Dedifferentiated amniotic fluid mesenchymal stem cell (primary cell): ENCODE results near the gene SERTAD1.
"Not testable (repeated sequence)": the region's sequence is repeated elsewhere in the genome, so short reads cannot be mapped to it uniquely, and the experiment has no call there.

Source experiments
- DNase-seq: peaks from one replicate; pipeline ENCODE4 v3.0.0-alpha.2; 2016; ENCODE audit errors: extremely low spot score

SERTAD1 gene, protein sequence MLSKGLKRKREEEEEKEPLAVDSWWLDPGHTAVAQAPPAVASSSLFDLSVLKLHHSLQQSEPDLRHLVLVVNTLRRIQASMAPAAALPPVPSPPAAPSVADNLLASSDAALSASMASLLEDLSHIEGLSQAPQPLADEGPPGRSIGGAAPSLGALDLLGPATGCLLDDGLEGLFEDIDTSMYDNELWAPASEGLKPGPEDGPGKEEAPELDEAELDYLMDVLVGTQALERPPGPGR

DNA sequence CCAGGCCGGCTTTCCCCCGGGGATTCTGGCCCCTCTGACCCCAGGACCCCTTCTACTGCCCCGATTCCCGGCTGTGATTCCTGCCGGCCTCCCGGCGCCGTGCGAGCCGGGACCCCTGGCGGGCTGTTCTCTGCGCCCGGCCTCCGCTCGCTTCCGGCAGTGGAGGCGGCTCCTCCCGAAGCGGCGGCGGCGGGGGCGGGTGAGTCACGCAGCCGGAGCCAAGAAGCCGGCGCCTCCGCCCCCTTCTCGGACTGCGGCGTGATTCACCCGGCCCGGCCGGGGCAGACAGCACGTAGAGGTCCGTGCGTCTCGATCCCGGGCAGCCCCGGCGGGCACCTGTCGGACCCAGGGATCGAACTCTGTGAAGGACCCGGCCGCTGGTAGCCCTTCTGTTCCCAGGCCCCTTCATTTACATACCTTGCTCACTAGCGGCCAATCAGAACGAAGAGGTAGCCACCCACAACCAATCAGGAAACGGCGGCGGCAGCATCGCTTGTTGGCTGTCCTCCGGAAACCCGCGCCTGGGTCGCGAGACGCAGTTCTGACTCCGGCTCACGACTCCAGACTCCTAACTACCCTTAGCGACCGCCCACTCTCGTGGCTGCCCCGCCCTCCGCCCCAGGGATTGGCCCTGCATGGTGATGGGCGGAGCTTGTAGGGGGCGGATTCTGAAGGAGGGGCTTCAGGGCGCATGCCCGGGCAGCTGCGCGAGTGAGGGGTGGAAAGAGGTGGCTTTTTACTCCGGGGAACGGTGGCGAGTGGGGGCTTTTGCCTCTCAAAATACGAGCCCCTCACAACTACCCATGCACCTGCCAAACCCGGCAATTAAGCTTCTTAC is at the start of gene SERTAD1:
SERTAD1 (minus strand) TSS at position 543 of the 838 bp plus-strand sequence. CDS start 2,446 bp downstream, outside the sequence.
- DNase-seq: peak; percentile 99

DNA sequence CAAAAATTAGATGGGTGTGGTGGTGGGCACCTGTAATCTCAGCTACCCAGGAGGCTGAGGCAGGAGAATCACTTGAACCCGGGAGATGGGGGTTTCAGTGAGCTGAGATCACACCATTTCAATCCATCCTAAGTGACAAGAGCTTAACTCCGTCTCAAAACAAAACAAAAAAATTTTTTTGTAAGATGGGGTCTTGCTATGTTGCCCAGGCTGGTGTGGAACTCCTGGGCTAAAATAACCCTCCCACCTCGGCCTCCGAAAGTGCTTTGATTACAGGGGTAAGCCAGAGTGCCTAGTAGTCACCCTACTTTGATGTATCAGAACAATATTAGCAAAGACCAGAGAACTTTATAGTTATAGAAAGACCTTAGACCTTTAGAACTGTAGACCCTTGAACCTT is 48.9 kb upstream of the SERTAD1 start:
- DNase-seq: no peak

DNA sequence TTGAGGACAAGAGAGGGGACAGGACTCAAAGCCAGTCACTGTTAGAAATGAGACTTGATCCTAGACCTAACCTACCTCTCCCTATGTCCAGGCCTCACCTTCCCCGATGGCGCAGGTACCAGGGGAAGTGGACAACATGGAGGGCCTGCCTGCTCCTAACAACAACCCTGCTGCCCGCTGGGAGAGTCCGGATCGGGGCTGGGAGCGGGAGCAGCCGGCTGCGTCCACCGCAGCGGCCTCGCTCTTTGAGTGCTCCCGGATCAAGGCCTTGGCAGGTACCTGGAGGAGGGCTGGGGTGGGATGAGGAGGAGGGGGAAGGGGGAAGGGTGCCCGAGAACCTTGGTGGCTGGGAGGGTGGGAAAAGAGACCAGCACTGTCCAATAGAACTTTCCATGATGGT is 46.7 kb upstream of the SERTAD1 start:
- no peak for DNase-seq

DNA sequence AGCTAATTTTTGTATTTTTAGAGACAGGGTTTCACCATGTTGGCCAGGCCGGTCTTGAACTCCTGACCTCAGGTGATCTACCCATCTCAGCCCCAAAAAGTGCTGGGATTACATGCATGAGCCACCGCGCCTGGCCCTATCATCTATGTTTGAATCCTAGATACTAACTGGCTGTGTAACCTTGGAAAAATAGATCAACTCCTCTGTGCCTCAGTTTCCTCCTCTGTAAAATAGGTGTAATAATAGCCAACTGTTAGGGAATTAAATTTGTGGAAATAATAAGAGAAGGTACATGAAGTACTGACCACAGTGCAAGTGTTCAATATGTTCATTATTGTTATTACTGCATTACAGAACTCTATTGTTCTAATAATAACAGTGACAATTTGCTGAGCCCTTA is 45.3 kb upstream of the SERTAD1 start:
- no peak for DNase-seq

DNA sequence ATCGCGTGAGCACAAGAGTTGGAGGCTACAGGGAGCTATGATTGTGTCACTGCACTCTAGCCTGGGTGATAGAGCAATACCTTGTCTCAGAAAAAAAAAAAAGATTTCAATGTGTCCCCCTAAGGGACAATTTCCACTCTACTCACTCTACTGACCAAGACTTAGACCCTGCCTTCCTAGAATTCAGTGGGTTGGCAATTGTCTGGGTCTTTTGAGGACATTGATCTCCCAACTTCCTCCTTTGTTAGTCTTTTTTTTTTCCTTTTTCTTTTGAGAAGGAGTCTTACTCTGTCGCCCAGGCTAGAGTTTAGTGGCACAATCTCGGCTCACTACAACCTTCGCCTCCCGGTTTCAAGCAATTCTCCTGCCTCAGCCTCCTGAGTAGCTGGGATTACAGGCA is 43.2 kb upstream of the SERTAD1 start:
- DNase-seq: no peak

DNA sequence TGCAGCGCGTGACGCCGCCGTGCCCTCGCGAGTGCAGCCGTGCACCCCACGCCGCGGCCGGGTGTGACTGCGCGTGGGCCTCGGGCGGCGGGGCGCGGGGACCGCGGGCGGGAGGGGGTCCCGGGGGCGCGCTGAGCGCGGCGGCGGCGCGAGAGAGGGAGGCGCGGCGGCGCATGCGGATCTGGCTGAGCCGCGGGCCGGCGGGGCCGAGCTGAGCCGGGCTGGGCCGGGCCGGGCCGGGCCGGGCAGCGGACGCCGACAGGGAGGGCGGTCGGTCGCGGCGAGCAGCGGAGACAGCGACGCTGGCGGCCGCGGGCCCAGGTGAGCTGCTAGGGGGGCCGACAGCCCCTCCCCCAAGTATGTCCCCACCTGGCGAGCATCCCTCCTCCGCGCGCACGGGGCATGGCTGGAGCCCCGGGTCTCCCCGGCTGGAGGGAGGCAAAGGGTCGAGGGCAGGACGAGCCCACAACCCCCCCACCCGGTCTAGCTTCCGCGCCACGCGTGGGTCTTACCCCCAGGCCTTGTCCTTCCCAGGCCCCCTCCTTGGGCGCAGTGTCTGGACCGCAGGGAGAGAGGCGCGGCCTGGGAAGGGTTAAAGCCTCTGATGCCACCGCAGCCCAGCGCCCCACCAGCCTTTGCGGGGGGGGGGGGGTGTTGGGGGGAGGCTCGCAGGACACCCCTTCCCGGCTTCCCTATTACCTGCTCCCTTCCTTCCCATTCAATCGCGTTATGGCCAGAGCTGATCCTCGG is 41.4 kb upstream of the SERTAD1 start, which contains the start of gene SPTBN4:
SPTBN4 (plus strand) TSS at position 17 of the 750 bp plus-strand sequence. CDS start 5,621 bp downstream, outside the sequence.
- DNase-seq: no peak

DNA sequence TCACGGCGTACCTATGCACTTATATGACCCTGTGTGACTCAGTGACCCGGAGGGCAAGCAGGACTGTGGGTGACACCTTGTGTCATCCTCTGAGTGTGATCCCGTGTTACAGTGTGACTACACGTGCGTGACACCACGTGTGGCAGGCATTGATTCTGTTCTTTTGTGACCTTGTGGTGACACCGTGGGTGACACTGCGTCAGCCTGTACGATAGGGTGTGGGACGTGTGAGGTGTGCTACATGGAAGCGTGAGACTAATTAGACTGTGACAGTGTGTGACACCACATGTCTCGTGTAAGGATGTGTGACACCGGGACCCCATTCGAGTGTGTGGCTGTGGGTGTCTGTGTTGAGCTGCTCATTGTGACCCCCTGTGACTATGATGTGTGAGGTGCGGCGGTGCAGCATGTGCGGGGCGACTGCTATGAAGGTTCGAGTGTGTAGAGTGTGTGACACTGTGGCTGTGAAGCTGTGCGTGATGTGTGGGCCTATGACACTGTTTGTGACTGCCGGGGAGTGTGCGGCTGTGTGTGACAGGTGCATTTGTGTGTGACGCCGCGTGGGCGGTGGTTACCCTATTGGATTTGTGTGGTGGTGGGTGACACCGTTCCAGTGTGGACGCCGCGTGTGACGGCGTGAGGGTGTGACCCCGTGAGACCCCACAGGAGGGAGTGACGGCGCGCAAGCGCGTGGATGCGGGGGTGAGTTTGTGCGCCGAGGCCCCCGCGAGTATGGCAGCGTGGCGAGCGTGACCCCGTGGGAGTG is 40.6 kb upstream of the SERTAD1 start:
- DNase-seq: no peak

DNA sequence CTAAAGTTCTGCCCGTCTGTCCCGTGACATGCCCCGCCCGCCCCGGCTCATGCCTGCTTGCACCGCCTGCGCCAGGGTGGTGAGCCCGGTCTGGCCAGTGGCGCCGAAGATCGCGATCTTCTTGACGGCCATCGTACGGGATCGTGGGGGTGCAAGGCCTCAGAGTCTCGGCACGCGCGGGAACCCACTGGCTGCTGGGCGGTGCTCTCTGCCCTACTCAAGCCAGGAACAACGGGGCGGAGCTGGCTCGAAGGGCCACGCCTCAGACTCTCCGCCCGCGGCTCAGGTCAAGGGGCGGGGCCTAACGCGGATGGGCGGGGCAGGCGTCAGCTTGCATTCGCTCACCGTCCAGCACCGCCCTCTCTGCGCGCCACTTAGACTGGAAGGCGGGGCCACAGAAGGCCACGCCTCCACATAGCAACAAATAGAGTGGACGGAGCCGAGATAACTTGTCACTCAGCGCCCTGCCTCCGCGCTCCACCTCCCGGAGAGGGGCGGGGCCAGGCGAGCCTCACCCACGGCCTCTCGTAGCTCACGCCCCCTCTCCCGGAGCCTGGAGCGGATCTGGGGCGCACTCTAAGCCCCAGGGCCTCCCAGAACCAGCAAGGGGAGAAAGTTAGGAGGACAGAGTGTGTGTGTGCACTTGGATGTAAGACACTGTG is 39.9 kb upstream of the SERTAD1 start, which contains the start of gene BLVRB:
BLVRB (minus strand) TSS at position 189 of the 662 bp plus-strand sequence; CDS start at position 132, 57 bp downstream.
- peak; percentile 98 for DNase-seq

DNA sequence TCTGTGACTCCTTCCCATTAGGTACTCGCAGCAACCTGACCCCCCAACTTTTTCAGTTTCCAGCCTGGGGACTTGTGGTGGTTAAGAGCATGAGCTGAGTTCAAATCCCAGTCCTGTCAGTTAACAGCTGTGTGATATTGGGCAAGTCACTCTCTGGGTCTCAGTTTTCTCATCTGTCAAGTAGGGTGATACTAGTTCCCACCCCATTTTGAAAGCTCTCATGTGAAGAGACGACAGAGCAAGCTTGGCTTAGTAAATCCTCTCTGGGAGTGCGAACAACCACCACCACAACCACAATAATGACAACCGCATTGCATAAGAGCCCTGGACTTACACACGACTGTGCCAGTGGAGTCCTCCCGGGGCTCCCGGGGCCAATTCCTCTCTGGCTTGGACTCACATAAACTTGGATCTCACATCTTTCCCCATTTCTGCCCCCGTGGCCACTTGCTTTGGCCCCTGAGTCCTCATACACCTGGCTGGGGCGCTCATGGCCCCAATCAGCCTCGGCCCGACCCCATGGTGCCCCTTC is 39.3 kb upstream of the SERTAD1 start:
- no peak for DNase-seq

DNA sequence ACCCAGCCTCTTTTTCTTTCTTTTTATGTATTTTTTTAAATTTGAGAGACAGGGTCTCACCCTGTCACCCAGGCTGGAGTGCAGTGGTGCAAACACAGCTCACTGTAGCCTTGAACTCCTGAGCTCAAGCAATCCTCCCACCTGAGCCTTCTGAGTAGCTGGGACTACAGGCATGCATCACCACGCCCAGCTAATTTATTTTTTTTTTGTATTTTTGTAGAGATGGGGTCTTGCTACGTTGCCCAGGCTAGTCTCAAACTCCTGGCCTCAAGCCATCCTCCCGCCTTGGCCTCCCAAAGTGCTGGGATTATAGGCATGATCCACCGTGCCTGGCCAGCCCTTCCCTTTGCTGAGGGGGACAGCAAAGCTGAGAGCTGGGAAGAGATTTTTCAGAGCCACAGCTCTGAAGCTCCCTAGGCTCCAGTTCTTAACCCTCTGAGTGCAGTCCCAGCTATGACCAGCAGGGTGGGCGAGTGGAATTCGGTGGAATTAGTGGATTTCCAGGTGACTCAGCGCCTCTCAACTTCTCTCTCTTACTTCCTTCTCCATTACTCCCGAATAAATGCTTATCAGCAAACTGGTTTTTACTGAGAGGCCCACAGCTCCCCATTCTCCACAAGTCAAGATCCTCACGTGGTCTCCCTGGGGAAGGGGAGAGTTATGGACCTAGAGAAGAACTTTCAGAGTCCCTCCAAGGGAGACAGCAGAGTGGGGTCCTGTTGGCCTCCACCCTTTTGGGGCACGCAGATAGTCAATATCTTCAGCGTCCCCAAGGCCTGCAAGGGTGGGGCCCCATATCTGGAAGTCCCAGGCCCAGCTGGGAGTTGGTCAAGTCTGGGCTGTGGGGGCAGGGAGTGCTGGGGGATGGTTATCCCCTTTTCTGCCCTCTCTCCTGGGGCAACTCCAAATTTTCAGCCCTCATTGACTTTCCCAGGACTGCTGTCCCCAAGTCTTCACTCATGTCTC is 38.5 kb upstream of the SERTAD1 start:
- DNase-seq: peak; percentile 94

DNA sequence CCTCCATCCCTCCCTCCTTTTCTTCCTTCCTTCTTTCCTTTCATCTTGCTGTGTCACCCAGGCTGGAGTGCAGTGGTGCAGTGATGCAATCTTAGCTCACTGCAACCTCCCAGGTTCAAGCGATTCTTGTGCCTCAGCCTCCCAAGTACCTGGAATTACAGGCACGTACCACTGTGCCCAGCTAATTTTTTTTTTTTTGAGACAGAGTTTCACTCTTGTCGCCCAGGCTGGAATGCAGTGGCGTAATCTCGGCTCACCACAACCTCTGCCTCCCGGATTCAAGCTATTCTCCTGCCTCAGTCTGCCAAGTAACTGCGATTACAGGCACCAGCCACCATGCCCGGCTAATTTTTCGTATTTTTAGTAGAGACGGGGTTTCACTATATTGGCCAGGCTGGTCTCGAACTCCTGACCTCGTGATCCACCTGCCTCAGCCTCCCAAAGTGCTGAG is 37.8 kb upstream of the SERTAD1 start:
- DNase-seq: not testable (repeated sequence)

DNA sequence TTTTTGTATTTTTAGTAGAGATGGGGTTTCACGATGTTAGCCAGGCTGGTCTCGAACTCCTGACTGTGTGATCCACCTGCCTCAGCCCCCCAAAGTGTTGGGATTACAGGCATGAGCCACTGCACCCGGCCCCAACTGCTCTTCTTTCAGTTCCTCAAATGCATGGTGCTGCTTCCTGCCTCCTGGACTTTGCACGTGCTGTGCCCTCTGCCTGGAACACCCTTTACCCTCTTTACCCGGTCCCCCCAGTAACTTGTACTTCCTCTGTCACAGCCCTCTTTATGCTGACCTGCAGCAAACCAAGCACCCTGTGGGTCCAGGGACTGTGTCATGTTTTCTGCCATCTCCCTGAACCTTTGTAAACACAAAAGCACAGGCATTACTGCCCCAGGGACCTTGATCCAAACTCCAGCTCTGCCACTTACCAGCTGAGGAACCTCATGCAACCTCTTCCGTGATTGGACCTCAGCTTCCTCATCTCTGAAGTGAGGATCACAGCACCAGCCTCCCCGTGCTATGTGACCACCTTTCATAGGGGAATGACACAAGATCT is 36.0 kb upstream of the SERTAD1 start:
- DNase-seq: no peak

DNA sequence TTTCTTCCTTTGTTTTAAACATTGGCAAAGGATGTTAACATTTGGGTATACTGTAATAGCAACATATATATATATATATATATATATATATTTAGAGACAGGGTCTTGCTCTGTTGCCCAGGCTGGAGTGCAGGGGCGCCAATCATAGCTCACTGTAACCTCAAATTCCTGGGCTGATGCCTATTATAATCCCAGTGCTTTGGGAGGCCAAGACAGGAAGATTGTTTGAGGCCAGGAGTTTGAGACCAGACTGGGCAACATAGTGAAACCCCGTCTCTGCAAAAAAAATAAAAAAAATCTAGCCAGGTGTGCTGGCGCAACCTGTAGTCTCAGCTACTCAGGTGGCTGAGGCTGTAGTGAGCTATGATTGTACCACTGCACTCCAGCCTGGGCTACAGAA is 34.4 kb upstream of the SERTAD1 start:
- no peak for DNase-seq

DNA sequence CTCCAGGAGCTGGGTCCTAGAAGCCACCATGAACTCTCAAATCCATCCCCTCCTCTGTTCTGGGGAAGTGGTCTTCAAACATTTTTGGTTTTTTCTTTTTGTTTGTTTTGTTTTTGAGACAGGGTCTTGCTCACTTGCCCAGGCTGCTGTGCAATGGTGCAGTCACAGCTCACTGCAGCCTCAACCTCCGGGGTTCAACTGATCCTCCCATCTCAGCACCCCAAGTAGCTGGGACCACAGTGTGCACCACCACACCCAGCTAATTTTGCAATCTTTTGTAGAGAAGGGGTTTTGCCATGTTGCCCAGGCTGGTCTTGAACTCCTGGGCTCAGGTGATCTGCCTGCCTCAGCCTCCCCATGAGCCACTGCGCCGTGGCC is 32.8 kb upstream of the SERTAD1 start:
- DNase-seq: no peak

DNA sequence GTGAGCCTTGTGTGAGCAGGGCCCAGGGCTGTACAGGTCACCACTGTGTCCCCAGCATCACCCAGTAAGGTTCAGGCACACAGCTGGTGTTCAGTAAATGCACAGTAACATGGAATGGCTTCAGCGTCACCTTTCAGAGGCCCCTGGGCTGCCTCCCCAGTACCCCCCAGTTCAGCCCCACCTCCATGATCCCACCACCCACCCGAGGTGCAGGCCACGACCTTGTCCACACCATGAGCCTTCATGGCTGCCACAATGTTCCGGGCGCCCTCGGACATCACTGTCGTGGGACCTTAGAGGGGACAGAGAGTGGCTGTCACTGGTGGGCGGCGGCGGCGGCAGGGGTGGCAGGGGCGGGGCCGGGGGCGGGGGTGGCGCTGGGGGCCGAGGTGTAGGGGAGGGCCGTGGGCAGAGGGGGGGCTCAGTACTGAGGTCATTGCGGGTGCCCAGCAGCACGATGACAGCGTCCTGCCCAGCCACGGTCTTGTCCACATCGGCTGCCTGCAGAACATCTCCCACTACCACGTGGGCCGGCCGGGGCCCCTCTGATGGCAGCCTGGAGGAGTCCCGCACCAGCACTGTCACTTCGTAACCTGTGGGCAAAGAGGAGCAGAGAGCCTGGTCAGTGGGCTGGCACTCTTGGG is 32.3 kb upstream of the SERTAD1 start:
- DNase-seq: no peak

DNA sequence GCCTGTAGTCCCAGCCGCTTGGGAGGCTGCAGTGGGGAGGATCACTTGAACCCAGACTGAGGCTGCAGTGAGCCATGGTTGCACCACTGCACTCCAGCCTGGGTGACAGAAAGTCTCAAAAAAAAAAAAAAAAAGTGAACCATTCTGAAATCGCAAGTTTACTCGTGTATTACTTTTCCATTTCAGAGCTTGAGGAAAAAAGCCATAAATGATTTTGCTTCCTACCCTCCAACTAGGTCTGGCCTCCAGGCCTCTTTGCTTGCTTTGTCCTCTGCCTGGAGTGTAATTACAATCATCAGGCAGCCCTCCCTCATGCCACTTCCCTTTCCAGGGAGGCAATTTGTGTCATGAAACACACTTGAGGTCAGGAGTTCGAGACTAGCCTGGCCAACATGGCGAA is 31.3 kb upstream of the SERTAD1 start:
- no peak for DNase-seq

DNA sequence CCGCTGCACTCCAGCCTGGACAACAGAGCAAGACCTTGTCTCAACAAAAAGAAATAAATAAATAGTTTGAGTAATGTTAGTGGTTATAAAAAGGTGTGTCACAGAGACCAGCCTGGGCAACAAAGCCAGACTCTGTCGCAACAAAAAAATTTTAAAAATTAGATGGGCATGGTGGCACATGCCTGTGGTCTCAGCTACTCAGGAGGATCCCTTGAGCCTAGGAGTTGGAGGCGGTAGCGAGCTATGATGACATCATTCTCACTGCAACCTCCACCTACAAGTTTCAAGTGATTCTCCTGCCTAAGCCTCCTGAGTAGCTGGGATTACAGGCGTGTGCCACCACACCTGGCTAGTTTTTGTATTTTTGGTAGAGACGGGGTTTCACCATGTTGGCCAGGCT is 28.2 kb upstream of the SERTAD1 start:
- not testable (repeated sequence) for DNase-seq

DNA sequence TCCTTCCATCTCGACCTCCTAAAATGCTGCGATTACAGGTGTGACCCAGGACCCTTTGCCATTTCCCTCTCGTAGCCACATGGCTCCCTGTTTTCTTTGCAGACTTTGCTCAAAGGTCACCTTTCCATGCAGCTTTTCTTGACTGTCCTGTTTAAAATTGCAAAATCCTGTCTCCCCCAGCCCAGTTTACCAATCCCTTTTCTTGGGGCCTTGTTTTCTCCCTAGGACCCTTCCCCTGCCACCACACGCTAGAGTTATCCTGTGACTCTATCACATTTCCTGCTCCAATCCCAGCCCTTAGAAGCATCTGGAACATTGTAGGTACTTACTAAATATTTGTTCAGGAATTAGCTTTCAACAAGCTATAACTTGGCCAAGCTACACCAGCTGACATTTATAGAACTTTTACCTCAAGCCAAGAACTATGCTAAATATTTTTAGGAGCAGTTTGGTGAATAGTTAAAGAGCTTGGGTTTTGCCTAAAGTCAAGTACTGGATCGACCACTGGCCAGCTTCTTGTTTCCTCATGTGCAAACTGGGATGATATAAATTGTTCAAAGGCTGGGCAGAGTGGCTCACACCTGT is 27.5 kb upstream of the SERTAD1 start:
- no peak for DNase-seq
